HG02943 (cell line): ENCODE data around the gene GBX1.

Experiments
- ATAC-seq: cut with Tn5 transposase; IDR thresholded peaks from one replicate; pipeline ENCODE4 v1.9.1; 2021; ENCODE audit warnings: mild to moderate bottlenecking, low read depth, moderate library complexity; ENCODE audit not compliant: unreplicated experiment

Gene GBX1

DNA sequence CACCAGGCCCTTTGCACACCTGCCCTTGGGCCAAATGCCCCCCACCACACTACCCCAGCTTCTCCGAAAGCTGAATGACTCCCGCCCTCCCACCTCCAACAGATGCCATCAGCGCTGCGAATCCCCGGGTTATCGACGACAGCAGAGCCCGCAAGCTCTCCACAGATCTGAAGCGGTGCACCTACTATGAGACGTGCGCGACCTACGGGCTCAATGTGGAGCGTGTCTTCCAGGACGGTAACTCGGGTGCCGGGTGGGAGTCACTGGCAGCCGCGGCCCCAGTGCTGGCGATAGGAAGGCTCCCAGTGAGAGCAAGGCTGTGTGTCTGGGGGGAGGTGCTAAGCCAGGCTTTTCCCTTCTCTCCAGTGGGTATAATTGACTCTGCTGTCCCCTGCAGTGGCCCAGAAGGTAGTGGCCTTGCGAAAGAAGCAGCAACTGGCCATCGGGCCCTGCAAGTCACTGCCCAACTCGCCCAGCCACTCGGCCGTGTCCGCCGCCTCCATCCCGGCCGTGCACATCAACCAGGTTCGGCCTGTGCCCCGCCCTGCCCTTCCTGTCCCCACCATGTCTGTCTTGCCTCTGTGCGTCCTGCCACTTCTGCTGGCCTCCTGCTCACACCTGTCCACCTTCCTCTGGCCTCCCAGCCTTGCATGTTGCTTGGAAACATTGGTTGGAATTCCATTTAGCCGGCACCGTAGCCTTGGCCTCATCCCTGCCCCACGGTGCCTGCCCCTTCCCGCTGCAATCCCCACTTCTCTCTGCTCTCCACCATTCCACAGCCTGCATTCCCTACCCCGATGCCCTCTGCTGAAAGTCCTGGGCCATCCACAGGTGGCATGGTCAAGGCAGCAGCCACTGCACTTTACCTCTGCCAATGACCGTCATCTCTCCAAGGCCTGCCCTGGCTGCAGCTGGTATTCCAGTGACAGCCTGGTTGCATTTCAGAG lies 49.1 kb downstream of the GBX1 start:
- no peak for ATAC-seq

DNA sequence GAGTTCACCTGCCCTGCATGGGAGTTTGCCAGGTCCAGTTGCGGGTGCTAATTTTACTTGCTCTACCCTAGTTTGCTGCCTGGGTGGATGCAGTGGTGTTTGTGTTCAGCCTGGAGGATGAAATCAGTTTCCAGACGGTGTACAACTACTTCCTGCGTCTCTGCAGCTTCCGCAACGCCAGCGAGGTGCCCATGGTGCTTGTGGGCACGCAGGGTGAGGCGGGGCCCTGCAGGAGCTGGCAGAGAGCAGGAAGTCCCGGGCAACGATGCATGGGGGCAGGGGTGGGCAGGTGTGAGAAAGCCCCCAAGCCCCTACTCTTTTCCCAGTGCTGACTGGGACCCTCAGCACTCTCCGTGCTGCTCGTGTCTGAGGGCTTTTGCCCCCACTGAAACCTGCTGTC lies 49.9 kb downstream of the GBX1 start:
- no peak for ATAC-seq

- ATAC-seq = no peak
Observed at GRCh38 chr7:151116603-151117440, 50.7 kb downstream of the GBX1 start.

GRCh38 chr7:151115836-151116418 lies 51.6 kb downstream of the GBX1 start:
- ATAC-seq = no peak

DNA sequence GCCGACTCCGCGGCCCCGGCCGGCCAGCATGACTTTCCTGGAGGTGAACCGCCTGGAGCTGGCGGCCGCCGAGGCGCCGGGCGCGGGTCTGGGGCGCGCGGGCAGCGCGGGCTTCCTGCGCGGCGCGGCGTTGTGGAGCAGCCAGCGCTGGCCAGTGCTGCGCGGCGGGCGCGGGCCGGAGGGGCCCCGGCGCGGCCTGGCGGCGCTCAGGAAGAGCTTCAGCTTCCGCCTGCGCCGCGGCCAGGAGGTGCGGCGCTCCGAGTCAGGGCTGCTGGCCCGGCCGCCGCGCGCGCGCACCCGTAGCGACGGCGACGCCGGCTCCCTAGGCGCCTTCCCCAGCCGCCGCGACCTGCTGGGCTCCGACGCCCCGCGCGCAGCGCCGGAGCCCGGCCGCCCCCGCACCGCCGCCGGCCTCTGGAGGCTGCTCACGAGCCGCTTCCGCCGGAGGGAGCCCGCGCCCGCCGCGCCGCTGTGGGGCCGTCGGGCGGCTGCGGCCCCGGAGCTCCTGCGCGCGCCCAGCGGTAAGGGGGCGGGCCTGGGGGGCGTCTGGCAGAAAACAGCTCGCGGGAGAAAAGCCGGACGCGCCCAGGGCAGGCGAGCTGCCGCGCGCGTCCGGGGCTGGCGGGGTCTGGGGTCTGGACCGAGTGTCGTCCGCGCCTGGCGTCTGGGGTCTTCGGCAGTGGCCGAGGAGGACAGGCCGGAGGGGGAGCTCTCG lies 52.2 kb downstream of the GBX1 start:
- ATAC-seq = no peak

GRCh38 chr7:151114151-151115090 lies 53.1 kb downstream of the GBX1 start:
- no peak for ATAC-seq

GRCh38 chr7:151113344-151114150 lies 53.9 kb downstream of the GBX1 start:
- no peak for ATAC-seq

DNA sequence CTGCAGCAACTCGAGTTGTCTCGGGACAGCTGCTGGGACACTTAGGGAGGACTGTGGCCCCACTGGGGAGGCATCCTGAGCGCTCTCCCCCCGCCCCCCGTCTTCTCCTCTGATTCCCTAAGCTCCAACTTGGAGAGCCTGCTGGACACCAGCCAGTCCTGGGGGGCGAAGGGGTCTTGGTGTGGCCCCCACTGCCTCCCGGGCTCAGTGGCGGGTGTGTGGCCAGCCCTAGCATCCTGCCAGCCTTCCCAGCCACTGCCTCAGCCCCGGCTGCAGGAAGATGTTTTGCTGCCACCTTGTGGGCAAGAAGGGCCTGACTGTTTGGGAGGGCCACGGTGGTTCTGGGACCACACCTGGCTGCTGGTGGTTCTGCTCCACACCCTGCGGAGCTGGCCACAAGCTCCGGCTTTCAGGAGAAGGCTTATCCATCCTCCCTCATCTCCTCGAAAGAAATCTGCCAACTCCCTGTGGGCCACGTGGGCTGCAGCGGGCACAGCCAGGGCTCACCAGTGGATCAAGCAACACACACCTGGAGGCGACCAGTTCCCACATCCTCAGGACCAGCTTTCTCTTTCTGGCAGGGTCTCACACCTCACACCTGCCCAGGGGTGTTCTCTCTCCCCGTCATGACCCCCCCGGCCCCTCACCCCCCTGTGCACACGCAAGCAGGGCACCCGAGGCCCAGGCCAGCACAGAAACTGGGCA lies 56.4 kb downstream of the GBX1 start:
- ATAC-seq = peak; percentile 80

DNA sequence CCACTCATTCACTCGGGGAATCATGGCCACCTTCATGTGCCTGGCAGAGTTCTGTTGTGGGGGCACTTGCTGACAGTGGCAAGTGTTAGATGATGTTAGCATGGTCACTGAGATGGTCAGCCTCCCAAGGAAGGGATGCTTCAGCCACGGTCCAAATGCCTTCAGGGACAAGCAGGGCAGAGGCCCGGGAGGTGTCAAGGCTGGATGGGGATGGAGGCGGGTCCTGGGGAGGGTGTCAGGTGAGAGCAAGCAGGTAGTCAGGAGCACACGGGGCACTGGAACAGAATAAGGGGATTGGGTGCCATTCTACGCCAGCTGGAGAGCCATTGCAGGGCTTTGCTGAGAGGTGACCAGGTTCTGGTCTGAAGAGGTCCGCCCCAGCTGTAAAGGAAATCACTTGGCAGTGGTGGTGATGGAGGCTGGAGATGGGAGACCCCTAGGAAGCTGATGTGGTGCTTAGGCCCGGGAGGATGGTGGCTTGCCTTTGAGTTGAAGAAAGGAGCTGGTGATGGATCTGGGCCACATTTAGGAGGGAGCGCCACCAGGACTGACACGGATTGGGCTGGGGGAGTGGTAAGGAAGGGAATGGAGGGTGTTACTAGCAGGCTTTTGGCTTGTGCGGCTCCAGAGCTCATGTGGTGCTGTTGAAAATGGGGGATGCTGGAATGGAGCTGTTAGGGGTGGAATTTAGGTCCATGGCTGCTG lies 57.1 kb downstream of the GBX1 start:
- ATAC-seq = no peak

DNA sequence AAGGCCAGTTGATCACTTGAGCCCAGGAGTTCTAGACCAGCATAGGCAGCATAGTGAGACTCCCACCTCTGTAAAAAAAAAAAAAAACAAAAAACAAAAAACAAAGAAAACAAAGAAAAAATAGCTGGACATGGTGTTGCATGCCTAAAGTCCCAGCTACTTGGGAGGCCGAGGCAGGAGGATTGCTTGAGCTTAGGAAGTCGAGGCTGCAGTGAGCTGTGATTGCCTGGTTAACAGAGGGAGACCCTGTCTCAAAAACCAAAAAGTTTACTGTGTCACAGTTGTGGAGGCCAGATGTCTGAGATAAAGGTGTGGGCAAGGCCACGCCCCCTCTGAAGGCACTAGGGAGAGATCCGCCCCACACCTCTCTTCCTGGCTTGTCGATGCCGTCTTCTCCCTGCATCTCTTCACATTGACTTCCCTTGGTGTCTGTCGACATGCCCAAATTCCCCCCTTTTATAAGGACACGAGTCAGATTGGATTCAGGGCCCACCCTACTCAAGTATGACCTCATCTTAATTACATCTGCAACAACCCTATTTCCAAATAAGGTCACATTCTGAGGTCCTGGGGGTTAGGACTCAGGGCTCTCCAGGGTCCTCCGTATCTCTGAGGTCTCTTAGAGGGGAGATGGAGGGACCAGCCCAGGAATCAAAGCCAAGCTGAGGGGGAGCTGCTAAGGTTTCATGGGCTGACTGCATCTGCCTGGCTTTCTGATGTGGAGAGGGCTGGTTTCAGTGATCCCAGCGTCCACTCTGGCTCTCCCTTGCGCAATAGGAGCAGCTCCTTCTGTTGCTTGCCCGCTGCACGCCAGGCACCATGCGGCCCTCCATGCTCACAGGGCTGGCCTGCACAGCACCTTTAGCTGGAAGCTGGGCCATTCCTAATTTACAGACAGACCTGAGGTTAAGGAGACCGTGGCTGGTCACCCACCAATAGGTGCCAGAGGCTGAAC lies 58.1 kb downstream of the GBX1 start:
- no peak for ATAC-seq

- ATAC-seq = no peak
Observed at GRCh38 chr7:151107882-151108281, 59.6 kb downstream of the GBX1 start.

DNA sequence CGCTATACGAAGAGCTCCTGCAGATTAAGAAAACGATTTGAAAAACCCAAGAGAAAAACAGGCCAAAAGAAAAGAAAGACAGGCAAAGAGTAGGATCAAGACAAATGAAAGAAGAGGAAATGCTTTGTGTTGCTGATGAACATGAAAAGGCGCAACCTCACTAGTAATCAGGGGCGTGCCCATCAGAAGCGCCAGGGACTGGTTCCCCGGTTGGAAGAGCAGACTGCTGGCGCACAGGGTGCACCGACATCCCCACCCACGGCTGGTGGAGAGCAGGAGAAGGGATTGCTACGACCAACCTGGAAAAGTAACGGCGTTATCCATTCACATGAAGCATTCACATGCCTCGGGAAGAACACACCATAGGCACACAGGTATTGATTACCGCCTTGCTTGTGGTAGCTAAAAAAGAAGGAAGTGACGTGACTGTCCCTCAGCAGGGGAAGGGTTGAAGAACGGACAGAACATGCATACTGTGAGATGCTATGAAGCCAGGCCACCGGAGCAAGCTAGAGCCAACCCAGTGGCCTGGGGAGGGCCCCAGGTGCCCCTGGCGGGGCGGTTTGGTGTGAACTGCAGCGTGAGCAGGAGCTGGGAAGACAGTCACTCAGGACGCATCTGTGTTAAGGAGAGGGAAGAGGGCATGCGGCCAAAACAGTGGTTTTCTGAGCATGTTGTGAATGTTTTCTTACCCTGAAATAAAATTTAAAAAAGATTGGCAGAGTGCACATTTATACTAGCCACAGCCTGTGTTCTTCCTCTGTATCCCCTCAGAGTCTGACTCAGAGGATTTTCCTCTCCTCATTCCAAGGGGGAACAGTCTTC lies 62.9 kb downstream of the GBX1 start:
- no peak for ATAC-seq

DNA sequence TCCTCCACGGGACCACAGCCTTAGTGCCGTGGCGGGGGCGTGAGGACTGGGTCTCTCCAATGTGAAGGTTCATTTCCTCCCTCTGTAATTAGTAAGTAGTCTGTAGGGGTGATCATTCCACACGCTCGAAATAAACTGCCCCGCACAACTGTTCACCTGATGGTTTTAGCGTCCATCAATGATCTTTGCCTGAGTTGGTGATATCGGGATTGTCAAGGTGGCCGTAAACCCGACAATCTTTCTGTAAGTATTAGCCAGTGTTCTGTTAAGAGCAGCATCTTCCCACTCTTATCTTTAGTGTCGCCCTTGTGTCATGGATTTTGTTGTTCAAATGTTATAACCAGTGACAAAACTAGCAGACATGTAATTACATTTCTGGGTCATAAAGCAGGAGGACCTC lies 63.5 kb downstream of the GBX1 start:
- ATAC-seq = no peak

DNA sequence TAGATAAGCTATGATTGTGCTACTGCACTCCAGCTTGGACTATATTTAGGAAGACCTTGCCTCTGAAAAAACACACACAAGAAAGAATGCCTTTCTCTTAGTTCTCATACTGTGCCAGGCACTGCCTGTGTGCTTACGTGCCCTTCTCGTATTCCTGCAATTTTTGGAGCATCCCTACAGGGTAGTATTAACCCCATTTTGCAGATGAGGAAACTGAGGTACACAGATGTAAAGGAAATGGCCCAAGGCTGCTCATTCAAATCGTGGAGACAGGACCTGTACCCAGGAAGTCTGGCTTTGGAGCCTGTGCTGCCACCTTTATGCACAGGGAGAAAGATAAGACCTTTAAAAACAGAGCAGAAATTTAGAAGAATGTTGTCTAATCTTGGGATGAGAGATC lies 64.5 kb downstream of the GBX1 start:
- ATAC-seq = no peak

GRCh38 chr7:151101621-151102396 lies 65.7 kb downstream of the GBX1 start:
- ATAC-seq = no peak
